ENCODE data around the gene ADGRA3.
"Not testable (repeated sequence)": the region's sequence is repeated elsewhere in the genome, so short reads cannot be mapped to it uniquely, and the experiment has no call there.

ADGRA3 gene

GRCh38 chr4:22410645-22411247, 105.1 kb downstream of the ADGRA3 start:
- peak; percentile 9 for DNase-seq (ENCODE audit: low read depth, low spot score)
- no peak overlapping the region for H3K4me3 ChIP-seq (ENCODE audit: low read length)

- H3K4me3 ChIP-seq (ENCODE audit: low read length), result no peak overlapping the region
- DNase-seq (ENCODE audit: low read depth, low spot score), result no peak
Observed at GRCh38 chr4:22408474-22408873, 107.4 kb downstream of the ADGRA3 start.

GRCh38 chr4:22407361-22407760, 108.5 kb downstream of the ADGRA3 start:
- no peak overlapping the region for H3K4me3 ChIP-seq (ENCODE audit: low read length)
- no peak for DNase-seq (ENCODE audit: low read depth, low spot score)

- no peak for DNase-seq (ENCODE audit: low read depth, low spot score)
- no peak overlapping the region for H3K4me3 ChIP-seq (ENCODE audit: low read length)
Observed at GRCh38 chr4:22398671-22399070, 117.2 kb downstream of the ADGRA3 start.

- no peak overlapping the region for H3K4me3 ChIP-seq (ENCODE audit: low read length)
- no peak for DNase-seq (ENCODE audit: low read depth, low spot score)
Observed at GRCh38 chr4:22391551-22391950, 124.3 kb downstream of the ADGRA3 start.

GRCh38 chr4:22389240-22389870, 126.5 kb downstream of the ADGRA3 start:
- no peak overlapping the region for H3K4me3 ChIP-seq (ENCODE audit: low read length)
- DNase-seq (ENCODE audit: low read depth, low spot score), result peak; percentile 75

GRCh38 chr4:22385611-22386011, 130.3 kb downstream of the ADGRA3 start:
- DNase-seq (ENCODE audit: low read depth, low spot score), result no peak
- no peak overlapping the region for H3K4me3 ChIP-seq (ENCODE audit: low read length)

GRCh38 chr4:22384154-22384553, 131.7 kb downstream of the ADGRA3 start:
- H3K4me3 ChIP-seq (ENCODE audit: low read length), result no peak overlapping the region
- no peak for DNase-seq (ENCODE audit: low read depth, low spot score)

- not testable (repeated sequence) for DNase-seq (ENCODE audit: low read depth, low spot score)
Observed at GRCh38 chr4:22382216-22382615, 133.7 kb downstream of the ADGRA3 start.

GRCh38 chr4:22372986-22373385, 142.9 kb downstream of the ADGRA3 start:
- DNase-seq (ENCODE audit: low read depth, low spot score), result no peak
- H3K4me3 ChIP-seq (ENCODE audit: low read length), result no peak overlapping the region

More at GRCh38 chr4:22382216-22382615, 133.7 kb downstream of the ADGRA3 start:
- H3K4me3 ChIP-seq (ENCODE audit: low read length), result not testable (repeated sequence)

GRCh38 chr4:22369901-22370562, 145.8 kb downstream of the ADGRA3 start:
- DNase-seq (ENCODE audit: low read depth, low spot score), result no peak
- H3K4me3 ChIP-seq (ENCODE audit: low read length), result no peak overlapping the region

- DNase-seq (ENCODE audit: low read depth, low spot score), result no peak
- no peak overlapping the region for H3K4me3 ChIP-seq (ENCODE audit: low read length)
Observed at GRCh38 chr4:22363787-22364186, 152.1 kb downstream of the ADGRA3 start.

- no peak for DNase-seq (ENCODE audit: low read depth, low spot score)
- no peak overlapping the region for H3K4me3 ChIP-seq (ENCODE audit: low read length)
Observed at GRCh38 chr4:22363036-22363435, 152.8 kb downstream of the ADGRA3 start.

- H3K4me3 ChIP-seq (ENCODE audit: low read length), result no peak overlapping the region
- peak; percentile 43 for DNase-seq (ENCODE audit: low read depth, low spot score)
Observed at GRCh38 chr4:22356987-22357596, 158.8 kb downstream of the ADGRA3 start.

- H3K4me3 ChIP-seq (ENCODE audit: low read length), result no peak overlapping the region
- DNase-seq (ENCODE audit: low read depth, low spot score), result no peak
Observed at GRCh38 chr4:22348410-22348809, 167.5 kb downstream of the ADGRA3 start.

GRCh38 chr4:22345678-22346077, 170.2 kb downstream of the ADGRA3 start:
- no peak overlapping the region for H3K4me3 ChIP-seq (ENCODE audit: low read length)
- no peak for DNase-seq (ENCODE audit: low read depth, low spot score)

GRCh38 chr4:22345055-22345454, 170.8 kb downstream of the ADGRA3 start:
- DNase-seq (ENCODE audit: low read depth, low spot score), result no peak
- no peak overlapping the region for H3K4me3 ChIP-seq (ENCODE audit: low read length)

- H3K4me3 ChIP-seq (ENCODE audit: low read length), result no peak overlapping the region
- no peak for DNase-seq (ENCODE audit: low read depth, low spot score)
Observed at GRCh38 chr4:22343606-22344005, 172.3 kb downstream of the ADGRA3 start.

GRCh38 chr4:22339491-22339890, 176.4 kb downstream of the ADGRA3 start:
- no peak overlapping the region for H3K4me3 ChIP-seq (ENCODE audit: low read length)
- no peak for DNase-seq (ENCODE audit: low read depth, low spot score)

GRCh38 chr4:22338796-22339195, 177.1 kb downstream of the ADGRA3 start:
- DNase-seq (ENCODE audit: low read depth, low spot score), result no peak
- H3K4me3 ChIP-seq (ENCODE audit: low read length), result no peak overlapping the region
